D721Med (cell line): ENCODE data around the gene ADAM29.
"Not testable (repeated sequence)": the region's sequence is repeated elsewhere in the genome, so short reads cannot be mapped to it uniquely, and the experiment has no call there.

Experiments used
- DNase-seq: peaks from one replicate; pipeline ENCODE4 v3.0.0; 2011; ENCODE audit warnings: low spot score; ENCODE audit not compliant: insufficient read length
- FAIRE-seq: peaks from 2 replicates; lab custom pipeline; 2011; peaks lifted over from hg19 to GRCh38; lab: Jason Lieb, UNC
- TF ChIP-seq, protein P1 (sequence below): IDR thresholded peaks from 2 replicates; pipeline ENCODE4 v1.5.1; 2012; ENCODE audit warnings: mild to moderate bottlenecking, control low read depth; ENCODE audit not compliant: insufficient read depth; ENCODE audit errors: missing control alignments

Gene ADAM29

DNA sequence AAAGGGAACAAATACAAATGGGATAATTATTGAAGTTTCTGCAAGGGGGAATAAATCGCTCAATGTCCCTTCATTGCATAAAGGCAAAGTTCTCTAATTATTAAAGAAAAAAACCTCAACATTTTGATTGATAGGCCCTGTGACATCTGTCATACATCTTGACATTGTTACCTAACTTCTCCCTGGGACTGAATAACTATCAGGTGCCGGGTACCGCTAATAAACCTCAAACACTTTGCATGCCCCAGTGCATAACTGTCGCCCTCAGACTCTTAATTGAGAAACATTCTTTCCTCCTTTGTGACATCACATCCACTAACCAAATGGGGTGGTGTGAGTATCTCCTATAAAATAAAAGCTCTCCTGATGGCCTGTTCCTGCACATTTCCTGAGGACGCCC lies at the start of gene ADAM29:
Gene ADAM29 (plus strand): TSS at position 301 of the 400 bp plus-strand sequence. CDS start 57,168 bp downstream, outside the sequence.
- TF ChIP-seq, protein P1, sequence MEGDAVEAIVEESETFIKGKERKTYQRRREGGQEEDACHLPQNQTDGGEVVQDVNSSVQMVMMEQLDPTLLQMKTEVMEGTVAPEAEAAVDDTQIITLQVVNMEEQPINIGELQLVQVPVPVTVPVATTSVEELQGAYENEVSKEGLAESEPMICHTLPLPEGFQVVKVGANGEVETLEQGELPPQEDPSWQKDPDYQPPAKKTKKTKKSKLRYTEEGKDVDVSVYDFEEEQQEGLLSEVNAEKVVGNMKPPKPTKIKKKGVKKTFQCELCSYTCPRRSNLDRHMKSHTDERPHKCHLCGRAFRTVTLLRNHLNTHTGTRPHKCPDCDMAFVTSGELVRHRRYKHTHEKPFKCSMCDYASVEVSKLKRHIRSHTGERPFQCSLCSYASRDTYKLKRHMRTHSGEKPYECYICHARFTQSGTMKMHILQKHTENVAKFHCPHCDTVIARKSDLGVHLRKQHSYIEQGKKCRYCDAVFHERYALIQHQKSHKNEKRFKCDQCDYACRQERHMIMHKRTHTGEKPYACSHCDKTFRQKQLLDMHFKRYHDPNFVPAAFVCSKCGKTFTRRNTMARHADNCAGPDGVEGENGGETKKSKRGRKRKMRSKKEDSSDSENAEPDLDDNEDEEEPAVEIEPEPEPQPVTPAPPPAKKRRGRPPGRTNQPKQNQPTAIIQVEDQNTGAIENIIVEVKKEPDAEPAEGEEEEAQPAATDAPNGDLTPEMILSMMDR = no peak
- no peak for DNase-seq
- no peak for FAIRE-seq

DNA sequence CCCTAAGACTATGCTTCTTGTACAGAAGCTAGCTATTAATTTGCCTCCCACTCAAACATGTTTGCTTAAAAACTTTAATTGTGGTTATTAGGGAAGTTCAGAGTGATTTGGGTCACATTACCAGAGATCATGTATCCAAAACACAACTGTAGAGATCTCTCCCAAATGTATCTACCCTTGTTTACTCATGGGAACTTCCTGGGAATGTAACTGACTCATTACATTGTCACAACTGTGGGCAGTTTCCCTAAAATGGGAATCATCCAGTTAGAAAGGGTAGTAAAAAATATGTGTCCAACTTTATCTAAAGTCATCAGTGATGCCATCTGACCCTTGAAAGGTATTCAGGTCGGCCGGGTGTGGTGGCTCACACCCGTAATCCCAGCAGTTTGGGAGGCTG lies 48.8 kb upstream of the ADAM29 start:
- no peak for FAIRE-seq
- TF ChIP-seq, protein P1 = no peak
- DNase-seq = no peak

DNA sequence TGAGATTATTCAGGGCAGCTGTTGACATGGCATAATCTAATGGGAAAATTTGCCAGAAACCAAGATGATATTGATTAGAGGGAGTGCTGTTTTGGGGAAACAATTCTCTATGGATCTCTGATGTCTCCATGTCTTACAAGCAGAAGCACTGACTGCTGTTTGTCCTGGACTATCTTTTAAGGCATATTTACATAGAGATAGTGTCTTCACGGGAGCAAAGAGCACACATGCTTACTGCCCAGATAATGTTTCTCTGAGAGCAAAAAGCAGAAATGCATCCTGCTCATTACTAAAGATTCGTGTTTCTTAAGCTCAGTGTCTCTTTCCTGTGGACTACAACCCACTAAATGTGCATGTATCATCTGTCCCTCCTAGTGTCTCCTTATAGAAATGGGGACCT lies 47.8 kb upstream of the ADAM29 start:
- TF ChIP-seq, protein P1 = no peak
- FAIRE-seq = no peak
- DNase-seq = no peak

GRCh38 chr4:174871407-174871806 lies 46.8 kb upstream of the ADAM29 start:
- DNase-seq = no peak
- FAIRE-seq = no peak
- TF ChIP-seq, protein P1 = no peak

GRCh38 chr4:174873146-174873545 lies 45.0 kb upstream of the ADAM29 start:
- FAIRE-seq, DNase-seq: not testable (repeated sequence)

DNA sequence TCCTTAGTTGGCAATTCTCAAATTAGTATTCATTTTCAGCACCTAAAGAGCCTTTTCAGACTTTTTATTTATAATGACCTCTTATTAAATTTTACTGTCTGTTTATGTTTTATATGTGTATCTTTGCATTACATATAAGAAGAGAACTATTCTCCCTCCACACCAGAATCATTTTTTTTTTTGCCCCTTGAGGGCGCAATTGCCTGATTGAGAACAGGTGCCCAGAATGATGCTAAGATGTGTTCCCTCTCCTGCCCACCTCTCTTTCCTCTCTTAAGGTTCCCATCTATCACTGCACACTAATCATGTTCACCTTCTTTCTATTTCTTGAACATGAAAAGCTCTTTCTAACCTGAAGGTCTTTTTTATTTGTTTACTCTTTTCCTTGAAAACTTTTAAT lies 44.2 kb upstream of the ADAM29 start:
- peak; percentile 81 for FAIRE-seq
- peak; percentile 25 for DNase-seq
- TF ChIP-seq, protein P1 = peak; percentile 75

DNA sequence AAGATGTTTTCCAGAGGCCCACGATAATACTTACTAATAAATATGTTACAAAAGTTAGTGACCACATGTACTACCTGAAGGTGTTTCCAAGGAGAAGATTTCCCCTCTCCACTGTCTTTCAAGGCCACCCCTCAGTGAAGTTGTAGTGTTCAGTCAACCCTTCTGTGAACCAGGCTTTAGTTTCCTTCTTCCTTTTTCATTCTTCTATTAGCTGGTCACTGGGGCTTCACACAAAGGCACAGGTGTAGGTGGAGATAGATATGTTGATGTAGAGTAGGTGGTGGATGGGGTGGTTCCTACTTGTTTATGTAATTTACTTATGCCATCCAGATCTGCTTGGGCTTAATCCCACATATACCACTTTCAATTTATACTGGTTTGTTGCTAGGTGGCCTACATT lies 43.3 kb upstream of the ADAM29 start:
- TF ChIP-seq, protein P1 = no peak
- FAIRE-seq (no peak), DNase-seq (no peak)

DNA sequence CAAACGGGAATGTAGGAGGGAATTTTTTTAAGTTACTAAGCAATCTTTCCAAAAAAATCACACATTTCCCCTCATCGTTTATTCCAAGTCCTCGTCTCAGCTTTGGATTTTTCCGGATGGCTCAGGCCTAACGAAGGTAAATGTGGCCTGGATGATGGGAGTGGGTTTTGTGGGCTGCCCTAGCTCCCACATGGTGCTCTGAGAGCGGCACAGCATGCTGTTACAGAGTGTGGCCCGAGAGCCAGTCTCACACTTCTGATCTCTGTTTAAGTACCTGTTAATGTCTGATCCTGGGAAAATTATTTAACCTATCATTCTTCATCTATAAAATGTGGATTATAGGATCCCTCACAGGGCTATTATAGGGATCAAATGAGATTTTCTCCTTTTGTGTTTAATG lies 38.2 kb upstream of the ADAM29 start:
- DNase-seq (no peak), FAIRE-seq (no peak)
- TF ChIP-seq, protein P1 = no peak
